Germinal center (tissue), 1 donor: ENCODE results near the gene SHISA7.
A peak's percentile ranks its signal among the peaks of the same experiment; 100 is the strongest.
"Not testable (repeated sequence)": the region's sequence is repeated elsewhere in the genome, so short reads cannot be mapped to it uniquely, and the experiment has no call there.

ENCODE experiments used
- DNase-seq: peaks from one replicate; pipeline ENCODE4 v3.0.0; 2012; ENCODE audit warnings: mixed read lengths, low spot score

The SHISA7 gene

GRCh38 chr19:55463583-55464031, 20.5 kb upstream of the SHISA7 start:
- no peak for DNase-seq

GRCh38 chr19:55462722-55463121, 19.6 kb upstream of the SHISA7 start:
- no peak for DNase-seq

GRCh38 chr19:55461974-55462626, 19.0 kb upstream of the SHISA7 start:
- no peak for DNase-seq

GRCh38 chr19:55461259-55461973, 18.3 kb upstream of the SHISA7 start, which contains the start of gene ISOC2:
TSS of gene ISOC2 (minus strand) at chr19:55461642. CDS start at chr19:55456486, 5,156 bp downstream.
- DNase-seq = peak; percentile 99

GRCh38 chr19:55460670-55461258, 17.7 kb upstream of the SHISA7 start:
- DNase-seq = peak; percentile 64

- no peak for DNase-seq
Measured at GRCh38 chr19:55459950-55460657, 17.0 kb upstream of the SHISA7 start.

GRCh38 chr19:55459551-55459949, 16.4 kb upstream of the SHISA7 start:
- DNase-seq = no peak

GRCh38 chr19:55457683-55458457, 14.8 kb upstream of the SHISA7 start:
- DNase-seq = no peak

GRCh38 chr19:55456347-55456746, 13.2 kb upstream of the SHISA7 start:
- DNase-seq = no peak

GRCh38 chr19:55455576-55456235, 12.6 kb upstream of the SHISA7 start:
- no peak for DNase-seq

- DNase-seq = peak; percentile 62
Measured at GRCh38 chr19:55454787-55455243, 11.7 kb upstream of the SHISA7 start.

- DNase-seq = no peak
Measured at GRCh38 chr19:55453511-55454260, 10.6 kb upstream of the SHISA7 start.

- DNase-seq = no peak
Measured at GRCh38 chr19:55452749-55453346, 9.7 kb upstream of the SHISA7 start.

GRCh38 chr19:55451965-55452748, 9.1 kb upstream of the SHISA7 start:
- DNase-seq = no peak

GRCh38 chr19:55451163-55451964, 8.3 kb upstream of the SHISA7 start:
- DNase-seq = no peak

- no peak for DNase-seq
Measured at GRCh38 chr19:55449469-55449868, 6.4 kb upstream of the SHISA7 start.

GRCh38 chr19:55448175-55448490, 5.0 kb upstream of the SHISA7 start:
- not testable (repeated sequence) for DNase-seq

- DNase-seq = no peak
Measured at GRCh38 chr19:55447421-55448174, 4.5 kb upstream of the SHISA7 start.
